K562 (cell line): ENCODE results near the gene CUTA. TPM values are rescaled to one million over a fixed set of nuclear protein-coding genes. Genes with fewer than 3 reads are reported as not detected.
A peak's percentile ranks its signal among the peaks of the same experiment; 100 is the strongest.

Source experiments
- BACH1 ChIP-seq: fragments of 200-800 bp; sonication (Bioruptor generic); IDR thresholded peaks from 2 replicates; pipeline ENCODE4 v1.6.1; 2016; ENCODE audit warnings: missing genetic modification characterization, missing compliant biosample characterization
- BCOR ChIP-seq: fragments of 450-650 bp; IDR thresholded peaks from 2 replicates; pipeline ENCODE4 v1.6.1; 2016
- CCNT2 ChIP-seq: IDR thresholded peaks from 2 replicates; pipeline ENCODE4 v1.6.1; 2011; ENCODE audit warnings: borderline replicate concordance, low read depth, mild to moderate bottlenecking, moderate library complexity, mixed read lengths, low read length; ENCODE audit not compliant: insufficient read length; ENCODE audit errors: extremely low read depth
- CHD2 ChIP-seq: IDR thresholded peaks from 2 replicates; pipeline ENCODE4 v1.6.1; 2011; ENCODE audit warnings: low read depth, low read length
- EGR1 ChIP-seq: fragments of 450-650 bp; conservative IDR thresholded peaks from 2 replicates; pipeline ENCODE4 v1.6.1; 2017; ENCODE audit warnings: mild to moderate bottlenecking
- HBP1 ChIP-seq: fragments of 450-650 bp; formaldehyde crosslinking; IDR thresholded peaks from 2 replicates; pipeline ENCODE4 v1.4.0; 2022; ENCODE audit warnings: missing genetic modification characterization
- IFI16 ChIP-seq: fragments of 250-450 bp; sonication (Bioruptor Pico); IDR thresholded peaks from 2 replicates; pipeline ENCODE4 v2.1.2; 2022; ENCODE audit warnings: mild to moderate bottlenecking, inconsistent platforms
- PML ChIP-seq: IDR thresholded peaks from 2 replicates; pipeline ENCODE4 v1.6.1; 2012; ENCODE audit warnings: low read length, inconsistent platforms
- RBM14 ChIP-seq: fragments of 200-400 bp; formaldehyde crosslinking; IDR thresholded peaks from 2 replicates; pipeline ENCODE4 v1.6.1; 2018; ENCODE audit warnings: low read depth, mild to moderate bottlenecking, low read length, moderate library complexity, borderline replicate concordance; ENCODE audit not compliant: insufficient read depth
- SIN3A ChIP-seq, 2 experiments: fragments of 150-350 bp in 1 of 2; IDR thresholded peaks; 2 replicates each; pipeline ENCODE4 v1.6.1; 2011 to 2016; ENCODE audit warnings: borderline replicate concordance in 2 of 2, low read depth in 2 of 2, low read length in 2 of 2, mild to moderate bottlenecking in 2 of 2, moderate library complexity in 2 of 2; ENCODE audit not compliant: control insufficient read depth in 1 of 2
- SNRNP70 ChIP-seq: fragments of 200-400 bp; formaldehyde crosslinking; optimal IDR thresholded peaks from 2 replicates; pipeline ENCODE3; 2017; ENCODE audit warnings: low read depth, low read length
- TGIF2 ChIP-seq: sonication (generic); formaldehyde crosslinking; IDR thresholded peaks from 2 replicates; pipeline ENCODE4 v1.8.1; 2022; ENCODE audit warnings: mild to moderate bottlenecking, missing genetic modification reagents, moderate library complexity
- ZBED1 ChIP-seq: IDR thresholded peaks from 2 replicates; pipeline ENCODE4 v1.6.1; 2014
- ZBTB1 ChIP-seq: sonication (generic); formaldehyde crosslinking; IDR thresholded peaks from 2 replicates; pipeline ENCODE4 v1.8.1; 2023; ENCODE audit warnings: missing genetic modification reagents, low read depth, mild to moderate bottlenecking, borderline replicate concordance
- ZNF280A ChIP-seq: fragments of 450-650 bp; IDR thresholded peaks from 2 replicates; pipeline ENCODE4 v1.6.1; 2018; ENCODE audit warnings: mild to moderate bottlenecking, low read depth; ENCODE audit not compliant: partially characterized antibody
- ZNF644 ChIP-seq: fragments of 200-800 bp; sonication (Bioruptor generic); IDR thresholded peaks from 2 replicates; pipeline ENCODE4 v1.6.1; 2016; ENCODE audit warnings: low read depth, missing genetic modification characterization, missing compliant biosample characterization
- polyA plus RNA-seq, 8 experiments: library from polyadenylated mRNA; depleted of rRNA in 4 of 8; stranded (reverse) in 5 of 8; unstranded in 3 of 8; fragments of >200 nt; fragmentation: Nextera tagmentation in 2 of 8; fragmentation: Illumina TruSeq in 1 of 8; extraction: Ambion mirVana in 2 of 8; extraction: Trizol in 1 of 8; gene quantifications; 2 replicates each; pipeline versions ENCODE4 v1.2.1 to v1.2.3, GENCODE V29; 2011 to 2014; ENCODE audit warnings: inconsistent platforms in 1 of 8, missing spikeins in 1 of 8
- total RNA-seq, 7 experiments: library from RNA; depleted of rRNA in 6 of 7; stranded (reverse); fragments of >200 nt in 6 of 7; fragmentation: Illumina TruSeq in 2 of 7; extraction: Trizol in 2 of 7; gene quantifications; 2 replicates each; pipeline versions ENCODE4 v1.2.1 to v1.2.3, GENCODE V29; 2011 to 2021; ENCODE audit warnings: low replicate concordance in 1 of 7
- TF ChIP-seq, protein P1 (sequence below), 2 experiments: fragments of 450-650 bp in 1 of 2; IDR thresholded peaks; 2 replicates each; pipeline ENCODE4 v1.6.1; 2011 to 2017; ENCODE audit warnings: low read depth in 2 of 2, antibody characterized with exemption in 1 of 2, borderline replicate concordance in 1 of 2, low read length in 1 of 2, mild to moderate bottlenecking in 1 of 2, mixed read lengths in 1 of 2; ENCODE audit not compliant: control insufficient read depth in 1 of 2
- TF ChIP-seq, protein P2 (sequence below): fragments of 200-800 bp; sonication (Bioruptor generic); IDR thresholded peaks from 2 replicates; pipeline ENCODE4 v1.6.1; 2017; ENCODE audit warnings: missing genetic modification characterization, missing compliant biosample characterization

The CUTA gene
- total and polyA plus RNA-seq, 9 of the 15 experiments (the other 6 are each of a cell fraction or from before 2014, with no cell fraction given) = 166 to 682 (median 310) TPM

GRCh38 chr6:33424855-33425667 is 7.2 kb upstream of the CUTA start (continued):
- no peak for TF ChIP-seq ZNF644 (tag)
- no peak for TF ChIP-seq CCNT2
- 0 out of 2 replicates have a peak, but pooled peaks have one; percentile 36 for TF ChIP-seq ZBTB1 (CRISPR knock-in tag)
- no peak for TF ChIP-seq ZBED1
- no peak for TF ChIP-seq SIN3A (IDR thresholded peaks at IDR 0.05; ENCODE audit: borderline replicate concordance in 2 of 2, control insufficient read depth in 1 of 2, low read depth in 2 of 2, low read length in 2 of 2)
- TF ChIP-seq SNRNP70 = no peak
- no peak; the same call in 1 of the 2 replicates for TF ChIP-seq EGR1
- no peak for TF ChIP-seq IFI16 (CRISPR knock-in tag)
- peak; percentile 76 for TF ChIP-seq HBP1 (CRISPR knock-in tag)
- peak; percentile 41; the same call in 1 of the 2 replicates for TF ChIP-seq PML
- TF ChIP-seq BCOR = peak; percentile 59; the same call in 1 of the 2 replicates
- TF ChIP-seq, protein P1, sequence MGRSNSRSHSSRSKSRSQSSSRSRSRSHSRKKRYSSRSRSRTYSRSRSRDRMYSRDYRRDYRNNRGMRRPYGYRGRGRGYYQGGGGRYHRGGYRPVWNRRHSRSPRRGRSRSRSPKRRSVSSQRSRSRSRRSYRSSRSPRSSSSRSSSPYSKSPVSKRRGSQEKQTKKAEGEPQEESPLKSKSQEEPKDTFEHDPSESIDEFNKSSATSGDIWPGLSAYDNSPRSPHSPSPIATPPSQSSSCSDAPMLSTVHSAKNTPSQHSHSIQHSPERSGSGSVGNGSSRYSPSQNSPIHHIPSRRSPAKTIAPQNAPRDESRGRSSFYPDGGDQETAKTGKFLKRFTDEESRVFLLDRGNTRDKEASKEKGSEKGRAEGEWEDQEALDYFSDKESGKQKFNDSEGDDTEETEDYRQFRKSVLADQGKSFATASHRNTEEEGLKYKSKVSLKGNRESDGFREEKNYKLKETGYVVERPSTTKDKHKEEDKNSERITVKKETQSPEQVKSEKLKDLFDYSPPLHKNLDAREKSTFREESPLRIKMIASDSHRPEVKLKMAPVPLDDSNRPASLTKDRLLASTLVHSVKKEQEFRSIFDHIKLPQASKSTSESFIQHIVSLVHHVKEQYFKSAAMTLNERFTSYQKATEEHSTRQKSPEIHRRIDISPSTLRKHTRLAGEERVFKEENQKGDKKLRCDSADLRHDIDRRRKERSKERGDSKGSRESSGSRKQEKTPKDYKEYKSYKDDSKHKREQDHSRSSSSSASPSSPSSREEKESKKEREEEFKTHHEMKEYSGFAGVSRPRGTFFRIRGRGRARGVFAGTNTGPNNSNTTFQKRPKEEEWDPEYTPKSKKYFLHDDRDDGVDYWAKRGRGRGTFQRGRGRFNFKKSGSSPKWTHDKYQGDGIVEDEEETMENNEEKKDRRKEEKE (IDR thresholded peaks at IDR 0.05; ENCODE audit: borderline replicate concordance in 1 of 2, control insufficient read depth in 1 of 2, low read depth in 2 of 2, low read length in 1 of 2) = 0 out of 4 replicates have a peak, but pooled peaks of 1 of the 2 experiments have one; percentile 47
- TF ChIP-seq ZNF280A = peak; percentile 49
- no peak for TF ChIP-seq CHD2
- no peak for TF ChIP-seq BACH1 (tag)
- TF ChIP-seq RBM14 = no peak
- TF ChIP-seq, protein P2, sequence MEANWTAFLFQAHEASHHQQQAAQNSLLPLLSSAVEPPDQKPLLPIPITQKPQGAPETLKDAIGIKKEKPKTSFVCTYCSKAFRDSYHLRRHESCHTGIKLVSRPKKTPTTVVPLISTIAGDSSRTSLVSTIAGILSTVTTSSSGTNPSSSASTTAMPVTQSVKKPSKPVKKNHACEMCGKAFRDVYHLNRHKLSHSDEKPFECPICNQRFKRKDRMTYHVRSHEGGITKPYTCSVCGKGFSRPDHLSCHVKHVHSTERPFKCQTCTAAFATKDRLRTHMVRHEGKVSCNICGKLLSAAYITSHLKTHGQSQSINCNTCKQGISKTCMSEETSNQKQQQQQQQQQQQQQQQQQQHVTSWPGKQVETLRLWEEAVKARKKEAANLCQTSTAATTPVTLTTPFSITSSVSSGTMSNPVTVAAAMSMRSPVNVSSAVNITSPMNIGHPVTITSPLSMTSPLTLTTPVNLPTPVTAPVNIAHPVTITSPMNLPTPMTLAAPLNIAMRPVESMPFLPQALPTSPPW (CRISPR knock-in tag) = no peak
- TF ChIP-seq TGIF2 = no peak
